NB4 (cell line): Measurements from ENCODE around the gene PYY.

Experiments
- MYC ChIP-seq: IDR thresholded peaks from 2 replicates; pipeline ENCODE4 v1.6.1; 2011; ENCODE audit warnings: low read depth, low read length
- TF ChIP-seq, protein P1 (sequence below): IDR thresholded peaks from one replicate; pipeline ENCODE4 v1.5.1; 2012; ENCODE audit warnings: low read depth, low read length

DNA sequence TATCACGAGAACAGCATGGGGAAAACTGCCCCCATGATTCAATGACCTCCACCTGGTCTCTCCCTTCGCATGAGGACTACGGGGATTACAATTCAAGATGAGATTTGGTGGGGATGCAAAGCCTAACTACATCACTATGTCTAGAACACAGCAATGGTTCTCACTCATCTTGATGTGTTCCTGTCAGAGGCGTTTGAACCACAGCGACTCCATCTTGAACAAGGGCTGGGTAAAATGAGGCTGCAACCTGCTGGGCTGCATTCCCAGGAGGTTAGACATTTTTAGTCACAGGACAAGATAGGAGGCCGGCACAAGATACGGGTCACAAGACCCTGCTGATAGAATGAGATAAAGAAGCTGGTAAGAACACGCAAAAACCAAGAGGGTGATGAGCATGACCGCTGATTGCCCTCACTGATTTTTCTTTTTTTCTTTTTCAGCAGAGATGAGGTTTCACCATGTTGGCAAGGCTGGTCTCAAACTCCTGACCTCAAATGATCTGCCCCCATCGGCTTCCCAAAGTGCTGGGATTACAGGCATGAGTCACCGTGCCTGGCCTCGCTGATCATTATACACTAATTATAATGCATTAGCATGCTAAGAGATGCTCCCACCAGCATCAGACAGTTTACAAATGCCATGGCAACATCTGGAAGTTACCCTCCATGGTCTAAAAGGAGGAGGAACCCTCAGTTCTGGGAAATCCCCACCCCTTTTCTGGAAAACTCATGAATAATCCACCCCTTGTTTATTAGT lies 8.5 kb downstream of the PYY start:
- TF ChIP-seq MYC: no peak
- TF ChIP-seq, protein P1, sequence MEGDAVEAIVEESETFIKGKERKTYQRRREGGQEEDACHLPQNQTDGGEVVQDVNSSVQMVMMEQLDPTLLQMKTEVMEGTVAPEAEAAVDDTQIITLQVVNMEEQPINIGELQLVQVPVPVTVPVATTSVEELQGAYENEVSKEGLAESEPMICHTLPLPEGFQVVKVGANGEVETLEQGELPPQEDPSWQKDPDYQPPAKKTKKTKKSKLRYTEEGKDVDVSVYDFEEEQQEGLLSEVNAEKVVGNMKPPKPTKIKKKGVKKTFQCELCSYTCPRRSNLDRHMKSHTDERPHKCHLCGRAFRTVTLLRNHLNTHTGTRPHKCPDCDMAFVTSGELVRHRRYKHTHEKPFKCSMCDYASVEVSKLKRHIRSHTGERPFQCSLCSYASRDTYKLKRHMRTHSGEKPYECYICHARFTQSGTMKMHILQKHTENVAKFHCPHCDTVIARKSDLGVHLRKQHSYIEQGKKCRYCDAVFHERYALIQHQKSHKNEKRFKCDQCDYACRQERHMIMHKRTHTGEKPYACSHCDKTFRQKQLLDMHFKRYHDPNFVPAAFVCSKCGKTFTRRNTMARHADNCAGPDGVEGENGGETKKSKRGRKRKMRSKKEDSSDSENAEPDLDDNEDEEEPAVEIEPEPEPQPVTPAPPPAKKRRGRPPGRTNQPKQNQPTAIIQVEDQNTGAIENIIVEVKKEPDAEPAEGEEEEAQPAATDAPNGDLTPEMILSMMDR: no peak
